ENCODE results near the gene SPTBN1.

DNA sequence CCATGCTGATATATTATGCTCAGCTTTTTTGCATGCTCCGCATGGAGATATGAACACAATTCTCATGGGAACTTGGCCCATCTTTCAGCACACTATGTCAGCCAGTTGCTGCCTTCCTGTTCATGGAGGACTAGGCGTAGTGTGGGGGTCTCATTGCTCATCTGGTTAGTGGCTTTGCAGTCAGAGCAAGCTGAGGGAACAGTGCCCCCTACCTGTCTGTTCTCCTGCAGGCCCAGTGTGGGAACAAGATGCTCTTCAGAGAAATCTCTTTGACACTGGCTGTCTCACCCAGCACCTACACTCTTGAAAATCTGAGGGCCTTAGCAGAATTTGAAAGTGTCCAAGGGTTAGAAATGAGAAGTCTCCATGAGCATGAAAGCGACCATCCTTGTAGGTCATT, 47.1 kb downstream of the SPTBN1 start:
- TF ChIP-seq, protein P1, sequence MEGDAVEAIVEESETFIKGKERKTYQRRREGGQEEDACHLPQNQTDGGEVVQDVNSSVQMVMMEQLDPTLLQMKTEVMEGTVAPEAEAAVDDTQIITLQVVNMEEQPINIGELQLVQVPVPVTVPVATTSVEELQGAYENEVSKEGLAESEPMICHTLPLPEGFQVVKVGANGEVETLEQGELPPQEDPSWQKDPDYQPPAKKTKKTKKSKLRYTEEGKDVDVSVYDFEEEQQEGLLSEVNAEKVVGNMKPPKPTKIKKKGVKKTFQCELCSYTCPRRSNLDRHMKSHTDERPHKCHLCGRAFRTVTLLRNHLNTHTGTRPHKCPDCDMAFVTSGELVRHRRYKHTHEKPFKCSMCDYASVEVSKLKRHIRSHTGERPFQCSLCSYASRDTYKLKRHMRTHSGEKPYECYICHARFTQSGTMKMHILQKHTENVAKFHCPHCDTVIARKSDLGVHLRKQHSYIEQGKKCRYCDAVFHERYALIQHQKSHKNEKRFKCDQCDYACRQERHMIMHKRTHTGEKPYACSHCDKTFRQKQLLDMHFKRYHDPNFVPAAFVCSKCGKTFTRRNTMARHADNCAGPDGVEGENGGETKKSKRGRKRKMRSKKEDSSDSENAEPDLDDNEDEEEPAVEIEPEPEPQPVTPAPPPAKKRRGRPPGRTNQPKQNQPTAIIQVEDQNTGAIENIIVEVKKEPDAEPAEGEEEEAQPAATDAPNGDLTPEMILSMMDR (IDR thresholded peaks at IDR 0.05) = peak; percentile 17 to 31 (median 24)
- no peak for TF ChIP-seq POLR2A (IDR thresholded peaks at IDR 0.05)
